ENCODE results near the gene CBR4. TPM values are rescaled to one million over a fixed set of nuclear protein-coding genes. Genes with fewer than 3 reads are reported as not detected.
A peak's percentile ranks its signal among the peaks of the same experiment; 100 is the strongest.

The CBR4 gene
- total RNA-seq, 1 experiment from 2014 or later, result 12.6 TPM

DNA sequence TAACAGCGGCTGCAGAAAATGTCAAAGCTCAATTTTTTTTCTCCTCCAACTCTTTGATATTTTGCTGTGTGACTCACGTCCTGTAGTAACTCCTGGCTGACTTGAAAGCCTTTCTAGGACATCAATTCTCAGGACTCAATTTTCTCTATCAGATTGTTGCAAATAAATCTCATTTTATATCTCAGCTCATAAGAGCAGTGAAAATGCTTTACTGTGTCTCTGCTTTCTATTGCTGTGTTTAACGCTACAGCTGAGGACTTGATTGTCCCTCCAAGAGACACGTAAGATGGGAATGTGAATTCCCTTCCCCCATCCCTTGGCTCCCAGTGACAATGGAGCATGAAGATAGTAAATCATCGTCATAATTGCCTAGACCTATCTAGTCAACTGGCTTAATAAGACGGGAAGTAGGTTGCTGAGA is 20.5 kb upstream of the CBR4 start:
- H3K27ac ChIP-seq (ENCODE audit: low read length), result peak overlapping the region; percentile 64
- no peaks in the 10 kb centered on the region for H3K36me3 ChIP-seq (ENCODE audit: low read depth, low read length)
- TF ChIP-seq CTCF (conservative IDR thresholded peaks at IDR 0.05; ENCODE audit: low read depth, low read length) (no peak), EZH2phosphoT487 (IDR thresholded peaks at IDR 0.05; ENCODE audit: borderline replicate concordance, low read length) (no peak), EZH2 (IDR thresholded peaks at IDR 0.05; ENCODE audit: low read length, unreplicated experiment) (no peak)
- DNase-seq (peak; percentile 43), ATAC-seq (peak; percentile 53)
- H3F3A ChIP-seq (ENCODE audit: low read length, unreplicated experiment), result no peaks in the 10 kb centered on the region
- no peak overlapping the region for H3K9ac ChIP-seq (ENCODE audit: low read length)
- ChIA-PET POLR2A (ENCODE audit: unreplicated experiment) (interaction anchor here (0.6 kb wide), 1 partner anchor 20 kb away, joined by 14 read pairs; the partner anchor contains the start of gene CBR4), CTCF (no interaction called here)
- no TSS peak for BruUV-seq (replicated peaks)
- H4K20me1 ChIP-seq (ENCODE audit: low read length), result no peaks in the 10 kb centered on the region
- H3K9me2 ChIP-seq (replicated peaks; ENCODE audit: low read length), result no peaks in the 10 kb centered on the region
- H3K4me1 ChIP-seq (ENCODE audit: insufficient read depth, low read length), result peaks cover 17% of the 10 kb centered on the region
- H3K27me3 ChIP-seq (ENCODE audit: low read length), result no peaks in the 10 kb centered on the region
- intact Hi-C loops (cut with micrococcal nuclease), result no loop called here
- H3K4me3 ChIP-seq (ENCODE audit: low read length), result peak overlapping the region; percentile 37
- peak overlapping the region; percentile 61 for H2AFZ ChIP-seq (ENCODE audit: low read length)
- H3K79me2 ChIP-seq (ENCODE audit: low read length), result no peaks in the 10 kb centered on the region
- H3K9me3 ChIP-seq (ENCODE audit: low read length), result no peaks in the 10 kb centered on the region
- H3K4me2 ChIP-seq (ENCODE audit: low read length), result peak overlapping the region; percentile 71

- Histone ChIP-seq H3K36me3 (ENCODE audit: low read depth, low read length) (no peaks in the 10 kb centered on the region), H3K79me2 (ENCODE audit: low read length) (no peaks in the 10 kb centered on the region), H3K4me2 (ENCODE audit: low read length) (no peak overlapping the region), H3K9ac (ENCODE audit: low read length) (no peak overlapping the region), H3K4me3 (ENCODE audit: low read length) (no peak overlapping the region), H3K9me2 (replicated peaks; ENCODE audit: low read length) (no peaks in the 10 kb centered on the region), H3K4me1 (ENCODE audit: insufficient read depth, low read length) (peaks cover 17% of the 10 kb centered on the region), H4K20me1 (ENCODE audit: low read length) (no peaks in the 10 kb centered on the region), H3K27me3 (ENCODE audit: low read length) (no peaks in the 10 kb centered on the region), H3F3A (ENCODE audit: low read length, unreplicated experiment) (no peaks in the 10 kb centered on the region), H3K27ac (ENCODE audit: low read length) (0 out of 2 replicates have a peak overlapping the region, but pooled peaks have one; percentile 64), H3K9me3 (ENCODE audit: low read length) (no peaks in the 10 kb centered on the region), H2AFZ (ENCODE audit: low read length) (no peak overlapping the region)
- DNase-seq, result no peak
- intact Hi-C loops (cut with micrococcal nuclease), result loop anchor here (5.0 kb wide), 1 partner anchor 42 kb away; no protein-coding TSS in a partner anchor
- TF ChIP-seq EZH2phosphoT487 (IDR thresholded peaks at IDR 0.05; ENCODE audit: borderline replicate concordance, low read length) (no peak), EZH2 (IDR thresholded peaks at IDR 0.05; ENCODE audit: low read length, unreplicated experiment) (no peak), CTCF (conservative IDR thresholded peaks at IDR 0.05; ENCODE audit: low read depth, low read length) (no peak)
- ATAC-seq, result no peak
- no TSS peak for BruUV-seq (replicated peaks)
- POLR2A ChIA-PET (ENCODE audit: unreplicated experiment), result interaction anchor here (0.6 kb wide), 1 partner anchor 20 kb away, joined by 14 read pairs; the partner anchor contains the start of gene CBR4
- CTCF ChIA-PET, result no interaction called here
Observed at GRCh38 chr4:169029947-169030346, 19.9 kb upstream of the CBR4 start.

GRCh38 chr4:169027663-169028062 is 17.6 kb upstream of the CBR4 start:
- Histone ChIP-seq H3K4me3 (ENCODE audit: low read length) (no peak overlapping the region), H3K9ac (ENCODE audit: low read length) (no peak overlapping the region), H3K9me3 (ENCODE audit: low read length) (no peaks in the 10 kb centered on the region), H2AFZ (ENCODE audit: low read length) (no peak overlapping the region), H3K27ac (ENCODE audit: low read length) (no peak overlapping the region), H3K36me3 (ENCODE audit: low read depth, low read length) (no peaks in the 10 kb centered on the region), H3K79me2 (ENCODE audit: low read length) (no peaks in the 10 kb centered on the region), H4K20me1 (ENCODE audit: low read length) (no peaks in the 10 kb centered on the region), H3K27me3 (ENCODE audit: low read length) (no peaks in the 10 kb centered on the region), H3K4me2 (ENCODE audit: low read length) (no peak overlapping the region), H3F3A (ENCODE audit: low read length, unreplicated experiment) (no peaks in the 10 kb centered on the region), H3K9me2 (replicated peaks; ENCODE audit: low read length) (no peaks in the 10 kb centered on the region), H3K4me1 (ENCODE audit: insufficient read depth, low read length) (peaks cover 24% of the 10 kb centered on the region)
- POLR2A ChIA-PET (ENCODE audit: unreplicated experiment), result no interaction called here
- CTCF ChIA-PET, result interaction anchor here (0.7 kb wide), 1 partner anchor 454 kb away, joined by 4 read pairs; no protein-coding TSS in a partner anchor
- TF ChIP-seq EZH2 (IDR thresholded peaks at IDR 0.05; ENCODE audit: low read length, unreplicated experiment) (no peak), EZH2phosphoT487 (IDR thresholded peaks at IDR 0.05; ENCODE audit: borderline replicate concordance, low read length) (no peak), CTCF (conservative IDR thresholded peaks at IDR 0.05; ENCODE audit: low read depth, low read length) (no peak)
- no TSS peak for BruUV-seq (replicated peaks)
- DNase-seq, result no peak
- intact Hi-C loops (cut with micrococcal nuclease), result loop anchor here (5.0 kb wide), 1 partner anchor 45 kb away; no protein-coding TSS in a partner anchor
- no peak for ATAC-seq

All from PC-3 (cell line).